ENCODE results near the gene TRIP13.
"Not testable (repeated sequence)": the region's sequence is repeated elsewhere in the genome, so short reads cannot be mapped to it uniquely, and the experiment has no call there.

TRIP13 gene

DNA sequence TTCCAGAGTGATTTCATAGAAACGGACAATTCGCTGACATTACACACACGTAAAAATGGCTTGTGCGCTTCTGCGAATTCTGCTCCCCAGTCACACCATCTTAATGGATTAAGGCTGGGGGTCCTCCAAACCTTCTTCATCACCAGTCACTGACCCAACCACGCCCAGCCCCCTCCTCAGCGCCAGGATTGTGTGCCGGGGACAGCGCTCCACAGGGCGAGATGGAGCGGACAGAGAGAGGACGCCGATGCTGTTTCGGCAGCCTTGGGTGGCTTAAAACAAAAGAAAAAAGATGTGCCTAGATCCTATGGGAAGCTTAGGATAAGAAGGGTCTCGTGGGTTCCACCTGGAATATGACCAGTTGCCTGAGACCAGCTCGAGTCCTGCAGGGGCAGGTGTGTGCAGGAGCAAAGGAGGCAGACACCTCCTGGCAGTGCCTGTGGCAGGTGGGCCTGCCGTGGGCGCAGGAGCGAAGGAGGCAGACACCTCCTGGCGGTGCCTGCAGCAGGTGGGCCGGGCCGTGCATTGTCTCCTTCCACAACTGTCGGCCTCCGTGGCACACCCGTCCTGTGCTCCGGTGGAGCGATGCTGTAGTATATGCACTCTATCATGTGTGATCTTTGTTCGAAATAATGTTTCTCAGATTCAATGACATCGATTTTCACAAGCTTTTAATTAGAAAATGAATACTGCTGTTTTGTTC lies 20.9 kb upstream of the TRIP13 start:
- DNase-seq (ENCODE audit: insufficient read length, low spot score) (no peak), FAIRE-seq (no peak)

DNA sequence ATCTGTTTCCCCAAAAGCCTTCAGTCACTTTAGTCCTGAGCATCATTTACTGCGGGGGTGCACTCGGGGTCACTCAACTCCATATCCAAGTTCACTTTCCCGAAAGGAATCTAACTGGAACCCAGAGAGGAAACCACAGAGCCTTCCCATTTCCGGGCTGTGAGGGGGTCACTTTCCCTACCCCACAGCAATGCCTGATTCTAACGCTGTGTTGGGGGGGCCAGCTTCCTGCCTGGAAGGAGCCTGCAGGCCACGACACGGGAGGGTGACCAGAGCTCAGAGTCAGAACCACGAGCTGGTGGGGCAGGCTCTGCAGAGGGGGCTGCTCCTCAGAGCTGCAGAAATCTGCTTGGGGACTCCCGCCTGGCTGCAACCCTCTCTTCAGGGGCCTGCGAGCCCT lies 20.4 kb upstream of the TRIP13 start:
- no peak for DNase-seq (ENCODE audit: insufficient read length, low spot score)
- no peak for FAIRE-seq

DNA sequence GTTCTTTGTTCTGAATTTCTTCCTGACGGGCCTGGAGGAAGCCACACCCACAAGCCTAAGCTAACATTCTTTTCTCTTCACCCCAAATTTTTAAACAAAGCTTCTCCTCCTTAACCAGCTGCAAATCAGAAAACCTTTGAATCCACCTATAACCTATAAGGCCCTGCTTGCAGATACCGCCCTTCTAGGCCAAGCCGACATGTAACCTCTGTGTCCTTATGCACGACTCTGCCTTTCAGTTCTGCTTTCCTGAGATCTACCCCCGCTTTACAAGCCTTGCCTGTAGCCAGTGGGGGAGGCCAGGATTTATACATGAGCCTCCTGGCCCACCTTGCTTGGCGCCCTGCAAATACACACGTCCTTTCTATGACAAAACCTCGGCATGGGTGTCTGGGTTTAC lies 19.4 kb upstream of the TRIP13 start:
- no peak for FAIRE-seq
- DNase-seq (ENCODE audit: insufficient read length, low spot score), result no peak

DNA sequence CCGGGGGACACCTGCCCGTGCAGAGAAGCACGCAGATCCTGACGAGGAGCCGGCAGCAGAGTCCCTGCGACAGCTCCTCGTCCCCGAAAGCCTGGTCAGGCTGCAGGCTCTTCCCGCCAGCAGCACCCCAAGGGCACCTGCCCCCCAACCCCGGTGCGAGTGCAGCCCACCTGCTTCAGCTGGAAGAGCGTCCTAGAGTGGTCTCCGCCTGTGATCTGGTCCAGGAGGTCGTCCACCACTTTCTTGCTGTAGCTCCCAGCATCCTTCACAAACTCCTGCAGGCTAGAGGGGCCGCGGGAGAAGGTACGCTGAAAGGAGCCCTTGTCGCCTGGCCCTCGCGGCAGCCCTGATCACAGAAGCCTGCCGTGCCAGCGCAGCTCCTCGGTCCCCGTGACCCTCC lies 16.8 kb upstream of the TRIP13 start:
- no peak for FAIRE-seq
- DNase-seq (ENCODE audit: insufficient read length, low spot score), result no peak

DNA sequence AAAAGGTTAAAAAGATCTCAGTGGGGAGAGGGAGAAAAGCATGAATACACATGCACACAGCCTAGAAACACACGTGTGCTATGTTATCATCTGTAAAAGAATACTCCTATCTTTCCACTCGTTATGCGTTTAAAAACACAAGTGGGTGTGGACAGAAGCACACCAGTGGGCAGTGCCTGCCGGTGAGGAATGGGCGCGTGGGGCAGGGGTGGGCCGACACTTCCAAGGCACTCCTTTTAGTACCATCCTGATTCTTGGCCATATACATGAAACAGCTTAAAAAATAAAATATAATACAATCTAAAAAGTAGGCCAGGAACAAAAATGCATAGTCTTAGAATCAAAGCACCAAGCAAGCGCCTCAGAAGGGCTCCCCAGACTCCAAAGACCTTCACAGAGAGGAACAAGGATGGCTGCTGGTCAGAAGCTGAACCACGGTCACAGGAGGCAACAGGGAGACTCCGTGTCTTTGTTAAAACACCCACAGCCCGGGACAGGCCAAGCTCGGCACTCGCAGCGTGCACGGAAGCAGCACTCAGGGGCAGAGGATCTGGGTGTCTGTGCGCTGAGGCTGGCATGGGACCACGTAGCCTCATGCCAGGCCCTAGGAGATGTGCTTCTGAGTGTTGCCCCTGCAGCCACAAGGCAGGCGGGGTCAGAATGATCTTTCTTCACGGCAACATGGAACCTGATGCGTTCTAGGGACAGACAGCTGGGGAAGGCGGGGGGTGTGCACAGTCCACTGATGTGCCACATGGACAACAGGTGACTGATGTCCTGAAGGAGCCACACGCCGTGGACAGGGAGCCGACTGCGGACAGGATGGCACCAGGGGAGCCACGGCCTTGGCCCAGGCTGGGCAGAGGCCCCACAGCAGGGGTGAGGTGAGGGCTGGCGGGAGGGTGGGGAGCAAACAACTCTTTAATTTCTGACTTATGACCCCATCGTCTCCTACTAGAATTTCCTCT lies 16.0 kb upstream of the TRIP13 start:
- DNase-seq (ENCODE audit: insufficient read length, low spot score) (no peak), FAIRE-seq (no peak)

DNA sequence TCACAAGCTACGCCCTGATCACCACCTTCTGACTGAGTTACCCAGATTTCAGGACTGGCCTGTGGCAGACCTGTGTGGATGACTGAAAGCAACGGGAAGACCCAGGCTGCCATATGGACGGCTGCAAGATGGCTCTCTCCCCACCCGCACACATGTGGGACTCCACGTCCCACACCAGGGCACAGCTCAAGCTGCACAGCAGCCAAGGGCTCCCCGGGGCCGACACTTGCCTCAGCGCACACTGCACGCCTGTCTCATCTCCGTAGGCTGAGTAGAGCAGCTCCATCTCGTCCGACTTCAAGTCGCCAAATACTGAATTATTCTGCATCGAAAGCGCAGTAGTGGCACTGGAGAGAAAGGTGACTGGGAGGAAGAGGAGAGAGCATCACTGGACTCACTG lies 14.6 kb upstream of the TRIP13 start:
- FAIRE-seq (no peak), DNase-seq (ENCODE audit: insufficient read length, low spot score) (no peak)

DNA sequence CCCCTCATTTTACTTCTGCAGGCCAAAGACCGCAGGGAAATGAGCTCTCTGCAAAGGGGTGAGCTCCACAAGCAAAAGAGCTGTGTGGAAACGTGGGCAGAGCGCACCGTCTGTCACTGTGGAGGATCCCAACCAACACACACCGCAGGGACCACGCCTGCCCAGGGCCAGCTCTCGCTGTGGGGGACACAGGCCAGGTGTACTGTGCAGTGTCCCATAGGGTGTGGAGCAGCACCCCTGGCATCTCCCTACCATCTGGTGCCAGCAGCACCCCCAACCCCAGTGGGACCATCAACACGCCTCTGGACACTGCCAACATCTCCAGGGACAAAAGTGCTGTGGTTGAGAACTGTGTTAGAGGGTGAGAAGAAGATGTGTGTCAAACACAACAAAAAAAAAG lies 14.0 kb upstream of the TRIP13 start:
- peak; percentile 88 for FAIRE-seq

DNA sequence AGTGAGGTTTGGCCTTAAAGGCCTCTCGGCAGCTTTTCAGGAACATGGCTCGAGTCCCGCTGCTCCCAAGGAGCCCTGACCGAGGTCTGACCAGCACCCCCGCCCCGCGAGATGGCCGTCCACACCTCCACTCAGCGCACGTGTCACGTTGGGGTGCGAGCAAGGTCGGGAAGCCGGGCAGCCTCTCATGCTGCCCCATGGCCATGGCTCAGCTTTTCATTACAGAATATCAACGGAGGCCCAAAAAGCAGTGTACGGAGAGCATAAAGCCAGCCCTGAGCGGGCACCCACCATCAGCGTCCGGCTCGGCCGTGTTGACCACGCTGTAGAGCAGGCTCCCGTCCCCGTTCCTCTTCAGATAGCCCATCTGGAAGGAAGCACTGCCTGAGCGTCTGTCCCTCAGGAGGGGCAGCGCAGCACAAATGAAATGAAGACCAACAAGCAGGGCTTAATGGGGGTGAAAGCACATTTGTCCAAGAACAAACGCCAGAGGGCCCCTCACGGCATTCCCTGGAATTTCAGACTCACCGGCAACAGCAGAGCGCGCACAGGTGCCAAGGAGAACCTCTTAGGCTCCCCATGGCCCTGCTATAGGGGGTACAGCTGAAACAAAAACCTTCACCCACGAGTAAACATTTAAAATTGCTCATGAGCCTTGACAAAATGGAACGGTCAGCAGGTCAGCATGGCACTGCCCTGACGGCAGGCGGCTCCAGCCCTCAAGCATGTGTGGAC lies 11.7 kb upstream of the TRIP13 start:
- DNase-seq (ENCODE audit: insufficient read length, low spot score) (no peak), FAIRE-seq (no peak)

More for the DNA sequence above, 14.0 kb upstream of the TRIP13 start:
- DNase-seq (ENCODE audit: insufficient read length, low spot score), result not testable (repeated sequence)

DNA sequence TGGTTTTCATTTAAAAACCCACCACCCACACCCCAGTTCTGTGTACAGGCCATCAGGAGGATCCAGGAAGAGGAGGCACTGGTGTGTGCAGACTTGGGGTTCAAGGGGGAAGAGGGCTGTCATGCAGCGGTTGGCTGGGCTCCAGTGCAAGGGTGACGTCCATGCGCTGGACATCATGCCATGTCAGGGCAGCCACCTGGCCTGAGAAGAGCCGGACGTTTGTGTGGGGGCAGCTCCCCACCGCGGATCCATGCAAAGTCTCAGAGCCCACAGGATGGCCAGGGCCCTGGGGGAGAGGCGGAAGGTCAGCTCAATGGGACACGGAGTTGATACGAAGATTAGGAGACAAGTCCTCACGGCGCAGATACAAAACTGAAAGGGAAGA lies 11.1 kb upstream of the TRIP13 start:
- no peak for FAIRE-seq
- DNase-seq (ENCODE audit: insufficient read length, low spot score), result no peak

DNA sequence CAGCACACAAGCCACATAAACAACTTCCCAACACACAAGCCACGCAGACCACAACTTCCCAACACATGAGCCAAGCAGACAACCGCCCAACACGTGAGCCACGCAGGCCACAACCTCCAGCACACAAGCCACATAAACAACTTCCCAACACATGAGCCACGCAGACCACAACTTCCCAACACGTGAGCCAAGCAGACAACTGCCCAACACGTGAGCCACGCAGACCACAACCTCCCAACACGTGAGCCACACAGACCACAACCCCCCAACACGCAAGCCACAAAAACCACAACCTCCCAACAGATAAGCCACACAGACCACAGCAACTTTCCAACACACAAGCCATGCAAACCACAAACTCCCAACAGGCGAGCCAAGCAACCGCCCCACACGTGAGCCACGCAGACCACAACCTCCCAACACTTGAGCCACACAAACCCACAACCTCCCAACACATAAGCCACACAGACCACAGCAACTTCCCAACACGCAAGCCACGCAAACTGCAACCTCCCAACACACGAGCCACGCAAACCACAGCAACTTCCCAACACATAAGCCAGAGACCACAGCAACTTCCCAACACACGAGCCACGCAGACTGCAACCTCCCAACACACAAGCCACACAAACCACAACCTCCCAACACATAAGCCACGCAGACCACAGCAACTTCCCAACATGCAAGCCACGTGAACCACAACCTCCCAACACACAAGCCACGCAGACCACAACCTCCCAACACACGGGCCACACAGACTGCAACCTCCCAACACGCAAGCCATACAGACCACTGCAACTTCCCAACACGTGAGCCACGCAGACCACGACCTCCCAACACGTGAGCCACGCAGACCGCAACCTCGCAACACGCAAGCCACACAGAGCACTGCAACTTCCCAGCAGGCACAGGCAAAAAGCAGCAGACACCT lies 10.2 kb upstream of the TRIP13 start:
- peak; percentile 51 for FAIRE-seq

DNA sequence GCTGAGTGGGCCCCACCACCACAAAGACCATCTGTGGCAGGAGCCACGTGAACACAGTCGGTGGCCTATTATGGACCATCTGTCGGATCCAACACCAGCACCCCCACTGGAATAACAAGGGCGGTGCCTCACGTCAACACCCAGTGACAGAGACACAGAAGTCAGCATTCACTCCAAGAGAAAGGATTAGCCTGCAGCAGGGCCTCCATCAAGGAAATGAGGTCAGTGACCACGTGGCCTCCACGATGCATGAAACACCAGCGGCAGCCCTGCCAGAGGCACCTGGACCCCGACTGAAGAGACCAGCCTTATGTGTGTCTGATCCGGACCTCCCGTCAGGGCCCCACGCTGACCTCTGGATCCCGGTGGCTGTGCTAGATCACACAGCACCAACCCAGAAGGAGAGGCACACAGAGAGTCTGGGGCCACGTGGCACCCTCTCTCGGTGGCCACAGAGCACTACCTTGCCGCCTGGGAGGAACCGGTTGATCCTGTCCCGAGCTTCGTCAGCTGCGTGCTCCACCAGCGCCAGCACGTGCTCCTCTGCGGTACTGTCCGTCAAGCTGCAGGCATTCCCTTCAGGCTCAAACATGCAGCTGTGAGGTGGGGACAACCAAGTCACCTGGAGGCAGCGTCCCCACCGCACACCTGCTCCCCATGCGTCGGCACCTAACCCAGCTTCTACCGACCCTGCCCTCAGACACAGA lies 9.1 kb upstream of the TRIP13 start:
- no peak for DNase-seq (ENCODE audit: insufficient read length, low spot score)
- FAIRE-seq, result no peak

More for the DNA sequence above, 10.2 kb upstream of the TRIP13 start:
- DNase-seq (ENCODE audit: insufficient read length, low spot score), result no peak

DNA sequence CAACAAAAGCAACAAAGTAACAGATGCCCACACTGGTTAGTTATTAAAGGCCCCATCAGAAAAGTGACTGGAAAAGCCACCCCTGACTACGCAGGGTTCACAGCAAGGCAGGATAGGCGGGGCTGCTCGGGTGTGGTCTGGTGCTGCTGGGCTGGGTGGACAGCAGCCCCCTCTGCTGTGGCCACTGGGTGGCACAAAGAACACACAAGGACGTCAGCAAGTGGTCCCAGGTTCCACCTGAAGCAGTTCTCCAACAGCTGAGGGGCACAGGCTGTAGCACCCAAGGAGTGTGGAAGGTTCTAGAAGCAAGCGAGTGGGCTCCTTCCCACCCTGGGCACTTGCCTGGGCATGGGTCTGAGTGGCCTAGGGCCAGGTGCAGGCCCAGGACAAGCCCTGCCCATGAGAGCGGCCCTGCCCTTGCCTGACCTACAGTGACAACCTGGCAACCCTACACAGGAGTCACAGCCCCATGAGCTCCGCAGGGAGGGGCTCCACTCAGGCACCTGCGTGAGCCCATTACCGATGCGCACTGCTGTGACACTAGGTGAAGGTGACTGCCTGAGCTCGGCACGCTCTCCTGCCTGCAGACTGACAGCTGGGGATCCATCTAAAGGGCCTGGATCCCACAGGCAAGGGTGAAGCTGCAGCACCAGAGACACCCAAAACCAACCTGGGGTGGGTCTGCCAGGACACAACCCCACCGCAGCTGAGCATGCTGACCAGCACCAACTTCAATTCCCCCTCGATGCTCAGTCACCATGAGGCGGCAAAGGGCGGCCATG lies 8.1 kb upstream of the TRIP13 start:
- FAIRE-seq (peak; percentile 64), DNase-seq (ENCODE audit: insufficient read length, low spot score) (no peak)

DNA sequence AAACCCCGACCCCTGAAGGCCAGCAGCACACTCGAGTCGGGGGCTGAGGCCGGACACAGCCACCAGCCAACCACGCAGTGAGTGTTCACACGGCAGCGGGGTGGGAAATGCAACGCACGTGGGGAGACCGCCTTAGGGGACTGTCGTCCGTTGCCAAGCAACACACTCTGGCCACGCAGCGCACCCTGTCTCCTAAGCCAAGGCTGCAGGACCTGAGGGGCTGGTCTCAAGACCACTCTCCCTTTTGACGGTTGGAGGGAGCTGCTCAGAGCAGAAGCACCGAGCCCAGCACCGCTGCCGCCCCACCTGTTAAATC lies 7.6 kb upstream of the TRIP13 start:
- FAIRE-seq (no peak), DNase-seq (ENCODE audit: insufficient read length, low spot score) (no peak)

DNA sequence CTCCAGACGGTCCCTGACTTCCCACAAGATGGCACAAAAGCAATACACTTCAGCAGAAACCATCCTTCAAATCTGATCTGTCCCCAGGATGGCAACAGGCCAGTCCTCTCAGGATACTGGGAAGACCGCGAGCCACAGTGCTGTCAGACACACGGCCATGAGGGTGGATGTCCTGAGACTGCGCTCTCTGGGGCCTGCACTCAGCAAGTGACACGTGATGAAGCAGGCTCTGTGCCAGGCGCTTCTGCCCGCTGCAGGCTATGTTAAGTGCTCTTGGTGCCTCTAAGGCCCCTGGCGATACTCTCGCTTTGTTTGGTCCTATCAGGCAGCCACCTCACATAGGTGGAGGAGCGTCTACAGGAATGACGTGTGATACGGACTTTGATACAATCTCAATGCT lies 7.2 kb upstream of the TRIP13 start:
- DNase-seq (ENCODE audit: insufficient read length, low spot score) (no peak), FAIRE-seq (no peak)

DNA sequence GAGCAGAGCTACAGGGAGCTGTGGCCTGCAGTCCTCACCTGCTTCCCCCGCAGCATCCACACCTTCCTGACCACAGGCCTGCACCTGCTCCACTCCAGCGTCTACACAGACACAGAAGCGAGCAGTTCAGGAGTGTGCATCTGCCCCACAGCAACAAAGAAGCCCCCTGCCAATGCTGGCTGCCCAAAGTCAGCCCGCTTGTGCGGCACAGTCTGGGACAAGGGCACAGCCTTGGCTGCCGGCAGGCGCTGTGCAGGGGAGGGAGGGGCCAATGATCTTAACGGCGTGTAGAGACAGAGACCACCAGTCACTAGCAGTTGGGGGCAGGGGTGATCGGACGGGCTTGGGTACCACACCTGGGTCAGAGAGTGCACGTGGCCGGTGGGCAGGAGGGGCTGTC lies 6.6 kb upstream of the TRIP13 start:
- DNase-seq (ENCODE audit: insufficient read length, low spot score) (no peak), FAIRE-seq (no peak)

DNA sequence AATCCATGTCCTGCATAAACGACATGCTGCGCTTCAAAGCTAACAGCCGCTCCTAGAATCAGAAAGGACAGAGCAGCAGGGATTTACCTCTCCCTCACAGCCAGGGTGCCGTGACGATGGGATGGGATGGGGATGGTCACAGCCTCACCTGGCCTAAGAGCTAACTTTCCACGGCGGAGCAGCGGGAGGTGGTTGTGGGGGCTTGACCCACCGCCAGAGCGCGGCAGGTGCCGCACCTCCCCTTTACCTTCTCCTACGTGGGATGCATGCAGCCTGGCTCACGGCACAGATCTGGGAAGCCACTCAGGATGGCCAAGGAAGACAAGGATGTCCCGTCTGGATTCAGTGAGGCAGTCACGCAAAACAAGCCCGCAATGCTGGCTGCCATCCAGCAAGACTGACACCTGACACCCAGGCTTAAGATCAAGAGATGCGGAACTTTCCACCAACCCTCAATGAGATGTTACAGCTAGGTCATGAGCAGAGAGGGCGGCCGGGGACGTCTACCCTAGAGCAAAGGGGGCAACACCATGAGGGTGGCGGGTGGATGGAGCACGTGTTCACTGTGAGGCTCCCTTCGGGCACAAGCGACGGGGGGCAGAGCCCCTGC lies 5.9 kb upstream of the TRIP13 start:
- DNase-seq (ENCODE audit: insufficient read length, low spot score) (no peak), FAIRE-seq (peak; percentile 9)

DNA sequence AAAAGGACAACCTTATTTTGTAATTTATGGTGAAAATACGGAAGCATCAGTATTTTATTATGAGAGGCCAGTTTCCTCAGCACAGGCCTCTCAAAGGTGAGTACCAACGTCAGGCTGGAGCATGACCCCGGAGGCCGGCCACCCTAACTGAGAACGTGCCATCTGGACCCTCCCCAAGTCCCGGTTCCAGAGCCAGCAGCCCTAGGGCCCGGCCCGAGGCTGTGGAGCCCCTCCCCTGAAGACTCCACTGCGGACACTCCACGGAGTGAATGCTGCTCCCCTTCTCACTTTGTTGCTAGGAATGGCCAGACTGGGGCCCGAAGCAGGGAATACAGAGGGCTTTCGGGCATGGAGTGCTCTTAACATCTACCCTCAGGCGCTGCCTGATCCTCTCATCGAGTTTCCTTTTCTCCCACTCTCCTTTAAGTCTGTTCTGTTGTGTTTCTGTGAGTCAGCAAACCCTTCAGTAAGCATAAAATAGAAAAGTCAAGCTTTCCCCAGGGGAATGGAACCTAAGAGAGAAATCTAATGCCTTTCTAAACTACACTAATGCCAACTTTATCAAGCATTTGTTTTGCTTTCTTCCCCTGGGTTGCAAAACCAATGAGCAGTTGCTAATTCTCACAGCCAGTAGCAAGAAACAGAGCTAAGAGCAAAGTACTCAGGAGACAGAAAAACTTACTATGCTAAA lies 4.6 kb upstream of the TRIP13 start:
- DNase-seq (ENCODE audit: insufficient read length, low spot score) (no peak), FAIRE-seq (no peak)

DNA sequence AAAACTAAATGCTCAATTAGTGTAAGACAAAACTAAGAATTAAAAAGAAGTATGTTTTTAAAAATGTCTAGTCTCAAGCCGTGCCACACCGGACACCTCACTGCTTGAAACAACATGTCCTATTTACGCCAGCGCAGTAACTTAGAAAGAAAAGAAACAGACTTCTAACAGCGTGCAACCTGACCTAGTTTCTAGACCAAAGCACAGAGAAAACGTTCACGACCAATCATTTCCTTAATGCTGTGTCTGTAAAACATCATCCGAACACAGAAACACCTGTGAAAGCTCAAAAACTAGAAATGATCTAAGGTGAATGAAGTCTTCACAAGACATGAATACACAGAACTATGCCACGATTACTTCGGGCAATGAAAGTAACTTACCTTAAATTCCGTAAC lies 4.0 kb upstream of the TRIP13 start:
- DNase-seq (ENCODE audit: insufficient read length, low spot score) (no peak), FAIRE-seq (no peak)
